Measurements from ENCODE around the gene ZMYM1. TPM values are rescaled to one million over a fixed set of nuclear protein-coding genes. Genes with fewer than 3 reads are reported as not detected.

The ZMYM1 gene
- total RNA-seq, 1 experiment from 2014 or later = 25.8 TPM

Other genes with a start within 250 kb of the ZMYM1 start
- gene SMIM12, start 219.6 kb upstream of the ZMYM1 start, total RNA-seq (2014; rRNA removed; shearing (Covaris generic)) = 31.5 and 47.6 TPM in 2 replicates
- under 0.01 TPM in 1 of 2 replicates, not detected in the other for gene DLGAP3, start 149.7 kb upstream of the ZMYM1 start, total RNA-seq (2014; rRNA removed; shearing (Covaris generic))
- gene TMEM35B, start 94.0 kb upstream of the ZMYM1 start, total RNA-seq (2014; rRNA removed; shearing (Covaris generic)) = 40.6 and 41.9 TPM in 2 replicates
- 17.2 and 18.5 TPM in 2 replicates for gene ZMYM6, start 47.4 kb upstream of the ZMYM1 start, total RNA-seq (2014; rRNA removed; shearing (Covaris generic))
- 125 and 141 TPM in 2 replicates for gene SFPQ, start 113.8 kb downstream of the ZMYM1 start, total RNA-seq (2014; rRNA removed; shearing (Covaris generic))
- gene ZMYM4, start 189.3 kb downstream of the ZMYM1 start, total RNA-seq (2014; rRNA removed; shearing (Covaris generic)) = 23.3 and 28.4 TPM in 2 replicates